Measurements from ENCODE around the gene CLNS1A. TPM values are rescaled to one million over a fixed set of nuclear protein-coding genes. Genes with fewer than 3 reads are reported as not detected.
A peak's percentile ranks its signal among the peaks of the same experiment; 100 is the strongest.
"Not testable (repeated sequence)": the region's sequence is repeated elsewhere in the genome, so short reads cannot be mapped to it uniquely, and the experiment has no call there.

The CLNS1A gene
- total RNA-seq, 1 experiment from 2014 or later, result 151 TPM

DNA sequence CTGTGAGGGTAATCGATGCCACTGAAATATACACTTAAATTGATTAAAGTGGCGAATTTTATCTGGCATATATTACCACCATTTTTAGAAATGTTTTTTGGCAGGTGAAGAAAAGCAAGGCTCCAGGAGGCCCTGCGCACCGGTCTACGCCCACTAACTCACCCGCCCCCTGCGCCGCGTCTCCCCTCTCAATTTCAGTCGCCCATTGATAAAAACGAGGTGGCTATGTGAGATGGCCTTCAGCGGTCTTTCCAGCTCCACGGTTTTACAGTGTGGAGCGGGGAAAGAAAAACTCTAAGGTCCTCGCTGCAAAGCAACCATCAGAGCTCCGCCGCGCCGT is 48.4 kb downstream of the CLNS1A start:
- Histone ChIP-seq H3K4me1 (ENCODE audit: control insufficient read depth in 1 of 2, insufficient read depth in 2 of 2, low read length in 2 of 2) (peaks cover 0 to 13% of the 10 kb centered on the region in 2 experiments; a peak in 2 of 4 replicates), H2AFZ (ENCODE audit: low read depth, low read length, poor library complexity, severe bottlenecking) (no peak overlapping the region), H3K9ac (ENCODE audit: low read length) (peak overlapping the region; percentile 53), H4K20me1 (ENCODE audit: insufficient read depth) (no peaks in the 10 kb centered on the region), H3K27me3 (ENCODE audit: insufficient read depth, low read length) (no peaks in the 10 kb centered on the region), H3K79me2 (ENCODE audit: insufficient read depth, low read length) (no peaks in the 10 kb centered on the region), H3K9me2 (ENCODE audit: insufficient read depth) (no peaks in the 10 kb centered on the region), H3K27ac (ENCODE audit: low read depth, low read length) (peak overlapping the region; percentile 37; the same call in 1 of the 2 replicates), H3K4me3 (replicated peaks in 1 of 2; ENCODE audit: low read depth in 1 of 2, low read length in 2 of 2) (peak overlapping the region; percentile 38 to 53), H3K4me2 (ENCODE audit: low read length) (peak overlapping the region; percentile 79), H3K36me3 (ENCODE audit: control insufficient read depth in 1 of 2, insufficient read depth in 2 of 2, low read length in 2 of 2) (no peaks in the 10 kb centered on the region), H3K9me3 (ENCODE audit: control insufficient read depth in 1 of 2, insufficient read depth in 1 of 2, low read depth in 1 of 2, low read length in 2 of 2) (no peaks in the 10 kb centered on the region)
- peak; percentile 37 for ATAC-seq
- ChIA-PET POLR2A (no interaction called here), CTCF (no interaction called here), RAD21 (ENCODE audit: low non-redundant PET in 1 of 2, low total read pairs in 2 of 2, uncharacterized antibody in 2 of 2, unreplicated experiment in 2 of 2) (no interaction called here)
- no TSS peak for BruUV-seq (replicated peaks)
- TF ChIP-seq EZH2 (IDR thresholded peaks at IDR 0.05) (no peak), SP1 (IDR thresholded peaks at IDR 0.05; ENCODE audit: low read depth) (no peak)
- TF ChIP-seq, protein P1, sequence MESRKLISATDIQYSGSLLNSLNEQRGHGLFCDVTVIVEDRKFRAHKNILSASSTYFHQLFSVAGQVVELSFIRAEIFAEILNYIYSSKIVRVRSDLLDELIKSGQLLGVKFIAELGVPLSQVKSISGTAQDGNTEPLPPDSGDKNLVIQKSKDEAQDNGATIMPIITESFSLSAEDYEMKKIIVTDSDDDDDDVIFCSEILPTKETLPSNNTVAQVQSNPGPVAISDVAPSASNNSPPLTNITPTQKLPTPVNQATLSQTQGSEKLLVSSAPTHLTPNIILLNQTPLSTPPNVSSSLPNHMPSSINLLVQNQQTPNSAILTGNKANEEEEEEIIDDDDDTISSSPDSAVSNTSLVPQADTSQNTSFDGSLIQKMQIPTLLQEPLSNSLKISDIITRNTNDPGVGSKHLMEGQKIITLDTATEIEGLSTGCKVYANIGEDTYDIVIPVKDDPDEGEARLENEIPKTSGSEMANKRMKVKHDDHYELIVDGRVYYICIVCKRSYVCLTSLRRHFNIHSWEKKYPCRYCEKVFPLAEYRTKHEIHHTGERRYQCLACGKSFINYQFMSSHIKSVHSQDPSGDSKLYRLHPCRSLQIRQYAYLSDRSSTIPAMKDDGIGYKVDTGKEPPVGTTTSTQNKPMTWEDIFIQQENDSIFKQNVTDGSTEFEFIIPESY (IDR thresholded peaks at IDR 0.05; ENCODE audit: extremely low read depth, insufficient replicate concordance, low read length), result no peak
- TF ChIP-seq, protein P2, sequence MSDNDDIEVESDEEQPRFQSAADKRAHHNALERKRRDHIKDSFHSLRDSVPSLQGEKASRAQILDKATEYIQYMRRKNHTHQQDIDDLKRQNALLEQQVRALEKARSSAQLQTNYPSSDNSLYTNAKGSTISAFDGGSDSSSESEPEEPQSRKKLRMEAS (IDR thresholded peaks at IDR 0.05), result no peak
- intact Hi-C loops (cut with micrococcal nuclease), result no loop called here
- no peak for DNase-seq (ENCODE audit: low read depth, low spot score)

DNA sequence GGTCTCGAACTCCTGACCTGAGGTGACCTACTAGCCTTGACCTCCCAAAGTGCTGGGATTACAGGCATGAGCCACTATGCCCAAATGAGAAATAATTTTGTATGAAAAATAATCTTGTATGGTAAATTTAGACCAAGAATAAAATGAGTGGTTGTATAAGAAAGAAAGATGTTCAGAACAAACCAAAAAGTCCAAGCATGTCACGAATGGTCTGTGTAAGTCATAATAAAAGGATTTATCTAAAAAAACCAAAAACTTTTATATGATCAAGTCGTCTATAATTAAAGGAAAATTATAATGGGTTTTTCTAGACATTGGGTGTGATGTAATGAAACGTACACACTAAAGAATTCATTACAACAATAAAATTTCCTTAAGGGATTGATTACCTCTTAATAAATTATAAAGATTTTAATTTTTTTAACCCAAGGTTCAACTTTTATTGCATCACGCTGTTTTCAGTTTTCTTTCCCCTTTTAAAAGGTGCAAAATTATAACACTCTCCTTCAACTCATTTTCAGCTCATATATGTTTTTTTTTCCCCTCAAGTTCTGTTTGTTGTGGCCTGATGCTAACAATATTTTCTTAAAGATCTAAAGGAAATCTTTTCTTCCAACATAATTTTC is 56.8 kb downstream of the CLNS1A start:
- Histone ChIP-seq H3K79me2 (ENCODE audit: insufficient read depth, low read length) (no peaks in the 10 kb centered on the region), H3K4me1 (ENCODE audit: control insufficient read depth in 1 of 2, insufficient read depth in 2 of 2, low read length in 2 of 2) (no peaks in the 10 kb centered on the region), H3K9me3 (ENCODE audit: control insufficient read depth in 1 of 2, insufficient read depth in 1 of 2, low read depth in 1 of 2, low read length in 2 of 2) (peaks cover 9 to 11% of the 10 kb centered on the region in 2 experiments; a peak in 2 of 4 replicates), H3K9ac (ENCODE audit: low read length) (no peak overlapping the region), H2AFZ (ENCODE audit: low read depth, low read length, poor library complexity, severe bottlenecking) (no peak overlapping the region), H4K20me1 (ENCODE audit: insufficient read depth) (no peaks in the 10 kb centered on the region), H3K4me3 (replicated peaks in 1 of 2; ENCODE audit: low read depth in 1 of 2, low read length in 2 of 2) (no peak overlapping the region), H3K27me3 (ENCODE audit: insufficient read depth, low read length) (no peaks in the 10 kb centered on the region), H3K36me3 (ENCODE audit: control insufficient read depth in 1 of 2, insufficient read depth in 2 of 2, low read length in 2 of 2) (0 out of 4 replicates have a peak, but pooled peaks cover 0 to 4% of the 10 kb centered on the region in 2 experiments), H3K9me2 (ENCODE audit: insufficient read depth) (no peaks in the 10 kb centered on the region), H3K4me2 (ENCODE audit: low read length) (no peak overlapping the region), H3K27ac (ENCODE audit: low read depth, low read length) (no peak overlapping the region)
- no TSS peak for BruUV-seq (replicated peaks)
- ChIA-PET POLR2A (no interaction called here), RAD21 (ENCODE audit: low non-redundant PET in 1 of 2, low total read pairs in 2 of 2, uncharacterized antibody in 2 of 2, unreplicated experiment in 2 of 2) (no interaction called here), CTCF (no interaction called here)
- intact Hi-C loops (cut with micrococcal nuclease), result no loop called here
- ATAC-seq (no peak), DNase-seq (ENCODE audit: low read depth, low spot score) (no peak)
- peak; percentile 73; the same call in 1 of the 2 replicates for TF ChIP-seq CBX3 (IDR thresholded peaks at IDR 0.05; ENCODE audit: low read depth)
- TF ChIP-seq, protein P1 (IDR thresholded peaks at IDR 0.05; ENCODE audit: extremely low read depth, insufficient replicate concordance, low read length), result no peak

DNA sequence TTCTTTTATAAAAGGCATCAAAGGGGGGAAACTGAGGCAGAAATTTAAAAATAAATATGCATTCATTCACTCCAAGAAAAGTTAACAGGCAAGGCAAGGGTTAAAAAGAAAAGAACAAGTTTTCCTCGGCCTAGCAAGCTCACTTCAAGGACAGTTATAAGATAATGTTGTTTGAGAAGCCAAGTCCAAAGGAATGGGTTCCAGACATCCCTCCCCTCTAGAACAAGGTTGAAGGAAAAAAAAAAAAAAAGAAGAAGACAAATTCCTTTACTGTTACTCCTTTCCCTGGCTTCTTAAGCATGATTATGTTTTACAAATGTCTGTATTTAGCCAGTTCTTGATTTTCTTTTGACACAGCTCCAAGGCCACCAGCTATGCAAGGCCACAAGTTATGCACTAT is 62.2 kb downstream of the CLNS1A start:
- not testable (repeated sequence) for BruUV-seq (replicated peaks)

More for the DNA sequence above, 62.2 kb downstream of the CLNS1A start:
- H3K9me2 ChIP-seq (ENCODE audit: insufficient read depth); H3K9me3 ChIP-seq (ENCODE audit: control insufficient read depth in 1 of 2, insufficient read depth in 1 of 2, low read depth in 1 of 2, low read length in 2 of 2); H3K9ac ChIP-seq (ENCODE audit: low read length); RAD21 ChIA-PET (ENCODE audit: low non-redundant PET in 1 of 2, low total read pairs in 2 of 2, uncharacterized antibody in 2 of 2, unreplicated experiment in 2 of 2); POLR2A ChIA-PET; H3K4me1 ChIP-seq (ENCODE audit: control insufficient read depth in 1 of 2, insufficient read depth in 2 of 2, low read length in 2 of 2); DNase-seq (ENCODE audit: low read depth, low spot score); H3K4me3 ChIP-seq (replicated peaks in 1 of 2; ENCODE audit: low read depth in 1 of 2, low read length in 2 of 2); ATAC-seq; H3K27ac ChIP-seq (ENCODE audit: low read depth, low read length); H3K79me2 ChIP-seq (ENCODE audit: insufficient read depth, low read length); H4K20me1 ChIP-seq (ENCODE audit: insufficient read depth); H3K27me3 ChIP-seq (ENCODE audit: insufficient read depth, low read length); CTCF ChIA-PET; H3K4me2 ChIP-seq (ENCODE audit: low read length); intact Hi-C loops (cut with micrococcal nuclease); H3K36me3 ChIP-seq (ENCODE audit: control insufficient read depth in 1 of 2, insufficient read depth in 2 of 2, low read length in 2 of 2); H2AFZ ChIP-seq (ENCODE audit: low read depth, low read length, poor library complexity, severe bottlenecking): not testable (repeated sequence)

All from HCT116 (cell line).